ENCODE measurements around the gene SPIRE2.
"Not testable (repeated sequence)": the region's sequence is repeated elsewhere in the genome, so short reads cannot be mapped to it uniquely, and the experiment has no call there.

SPIRE2 gene

DNA sequence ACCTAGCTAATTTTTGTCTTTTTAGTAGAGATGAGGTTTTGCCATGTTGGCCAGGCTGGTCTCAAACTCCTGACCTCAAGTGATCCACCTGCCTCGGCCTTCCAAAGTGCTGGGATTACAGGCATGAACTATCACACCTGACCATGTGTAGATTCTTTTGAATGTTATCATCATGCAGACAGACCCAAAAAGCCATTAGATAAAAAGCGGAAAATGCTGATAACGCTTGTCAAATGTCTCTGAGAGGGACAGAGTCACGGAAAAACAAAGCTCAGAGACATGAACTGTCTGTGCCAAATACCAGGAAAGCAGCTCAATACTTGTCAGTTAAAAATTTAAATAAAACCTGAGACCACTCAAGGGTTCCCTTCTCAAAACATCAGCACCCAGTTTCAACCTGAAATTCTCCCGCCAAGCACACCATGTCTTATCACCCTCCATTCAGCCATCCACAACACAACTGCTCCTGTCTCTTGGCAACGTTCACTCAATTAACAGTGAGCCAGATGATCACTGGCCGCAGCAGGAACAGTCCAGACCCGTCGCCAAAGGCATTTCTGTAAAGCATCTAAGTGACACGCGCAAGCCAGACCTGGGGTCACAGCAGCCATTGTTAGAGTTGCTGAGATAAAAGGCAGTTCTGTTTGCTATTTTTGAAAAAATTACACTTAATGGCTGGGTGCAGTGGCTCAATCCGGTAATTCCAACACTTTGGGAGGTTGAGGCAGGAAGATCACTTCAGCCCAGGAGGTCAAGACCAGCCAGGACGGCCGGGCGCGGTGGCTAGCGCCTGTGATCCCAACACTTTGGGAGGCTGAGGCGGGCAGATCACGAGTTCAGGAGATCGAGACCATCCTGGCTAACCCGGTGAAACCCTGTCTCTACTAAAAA, 41.6 kb upstream of the SPIRE2 start:
- no peak for DNase-seq (ENCODE audit: low spot score)
- TF ChIP-seq, protein P1, sequence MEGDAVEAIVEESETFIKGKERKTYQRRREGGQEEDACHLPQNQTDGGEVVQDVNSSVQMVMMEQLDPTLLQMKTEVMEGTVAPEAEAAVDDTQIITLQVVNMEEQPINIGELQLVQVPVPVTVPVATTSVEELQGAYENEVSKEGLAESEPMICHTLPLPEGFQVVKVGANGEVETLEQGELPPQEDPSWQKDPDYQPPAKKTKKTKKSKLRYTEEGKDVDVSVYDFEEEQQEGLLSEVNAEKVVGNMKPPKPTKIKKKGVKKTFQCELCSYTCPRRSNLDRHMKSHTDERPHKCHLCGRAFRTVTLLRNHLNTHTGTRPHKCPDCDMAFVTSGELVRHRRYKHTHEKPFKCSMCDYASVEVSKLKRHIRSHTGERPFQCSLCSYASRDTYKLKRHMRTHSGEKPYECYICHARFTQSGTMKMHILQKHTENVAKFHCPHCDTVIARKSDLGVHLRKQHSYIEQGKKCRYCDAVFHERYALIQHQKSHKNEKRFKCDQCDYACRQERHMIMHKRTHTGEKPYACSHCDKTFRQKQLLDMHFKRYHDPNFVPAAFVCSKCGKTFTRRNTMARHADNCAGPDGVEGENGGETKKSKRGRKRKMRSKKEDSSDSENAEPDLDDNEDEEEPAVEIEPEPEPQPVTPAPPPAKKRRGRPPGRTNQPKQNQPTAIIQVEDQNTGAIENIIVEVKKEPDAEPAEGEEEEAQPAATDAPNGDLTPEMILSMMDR (IDR thresholded peaks at IDR 0.05; ENCODE audit: extremely low read depth, missing control alignments): no peak

DNA sequence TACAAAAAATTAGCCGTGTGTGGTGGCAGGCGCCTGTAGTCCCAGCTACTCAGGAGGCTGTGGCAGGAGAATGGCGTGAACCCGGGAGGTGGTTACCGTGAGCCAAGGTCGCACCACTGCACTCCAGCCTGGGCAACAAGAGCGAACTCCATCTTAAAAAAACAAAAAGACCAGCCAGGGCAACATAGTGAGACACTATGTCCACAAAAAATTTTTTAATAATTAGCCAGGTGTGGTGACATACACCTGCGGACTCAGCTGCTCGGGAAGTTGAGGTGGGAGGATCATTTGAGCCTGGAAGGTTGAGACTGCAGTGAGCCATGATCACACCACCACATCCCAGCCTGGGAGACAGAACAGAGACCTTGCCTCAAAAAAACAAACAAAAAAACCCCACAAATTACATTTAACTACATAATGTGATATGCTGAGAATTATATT, 40.9 kb upstream of the SPIRE2 start:
- no peak for DNase-seq (ENCODE audit: low spot score)
- TF ChIP-seq, protein P1 (IDR thresholded peaks at IDR 0.05; ENCODE audit: extremely low read depth, missing control alignments): no peak

DNA sequence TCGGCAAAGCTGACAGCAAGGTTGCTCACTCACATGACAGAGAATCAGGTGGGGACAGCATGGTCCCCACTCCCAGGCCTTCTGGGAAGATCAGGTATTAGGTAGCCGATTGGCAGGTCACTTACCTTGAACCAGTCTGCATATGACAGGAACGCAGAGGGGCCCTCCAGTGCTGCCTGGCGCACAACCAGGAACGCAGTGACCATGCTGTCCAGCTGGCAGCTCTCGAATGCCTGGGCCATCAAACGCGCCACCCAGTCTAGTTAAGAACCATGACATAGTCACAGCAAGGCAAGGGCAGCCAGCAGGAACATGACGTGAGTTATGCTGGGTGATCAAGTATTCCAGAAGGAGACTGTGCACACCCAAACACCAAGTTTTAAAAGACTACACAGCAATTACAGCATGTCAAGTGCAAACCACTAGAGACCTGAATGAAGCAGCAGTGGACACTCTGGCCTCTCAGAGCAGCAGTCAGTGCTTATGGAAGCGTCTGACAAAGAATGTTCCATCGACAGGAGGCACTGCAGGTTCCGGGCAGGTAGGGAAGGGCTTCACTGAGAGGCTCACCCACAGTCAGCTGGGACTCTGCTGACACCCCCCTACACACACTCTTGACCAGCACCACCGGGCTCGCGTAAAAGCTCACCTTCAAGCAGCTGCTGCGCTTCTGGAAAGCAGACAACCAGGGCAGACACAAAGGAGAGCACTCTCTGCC, 36.8 kb upstream of the SPIRE2 start:
- TF ChIP-seq, protein P1 (IDR thresholded peaks at IDR 0.05; ENCODE audit: extremely low read depth, missing control alignments): no peak
- no peak for DNase-seq (ENCODE audit: low spot score)

DNA sequence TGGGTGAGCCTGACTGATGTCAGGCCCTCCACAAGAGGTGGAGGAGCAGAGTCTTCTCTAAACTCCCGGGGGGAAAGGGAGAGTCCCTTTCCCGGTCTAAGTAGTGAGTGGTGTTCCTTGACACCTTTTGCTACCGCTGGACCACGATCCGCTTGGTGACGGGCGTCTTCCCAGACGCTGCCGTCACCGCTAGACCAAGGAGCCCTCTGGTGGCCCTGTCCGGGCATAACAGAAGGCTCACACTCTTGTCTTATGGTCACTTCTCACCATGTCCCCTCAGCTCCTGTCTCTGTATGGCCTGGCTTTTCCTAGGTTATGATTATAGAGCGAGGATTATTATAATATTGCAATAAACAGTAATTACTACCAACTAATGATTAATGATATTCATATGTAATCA, 35.2 kb upstream of the SPIRE2 start:
- TF ChIP-seq, protein P1 (IDR thresholded peaks at IDR 0.05; ENCODE audit: extremely low read depth, missing control alignments): peak; percentile 13
- not testable (repeated sequence) for DNase-seq (ENCODE audit: low spot score)

DNA sequence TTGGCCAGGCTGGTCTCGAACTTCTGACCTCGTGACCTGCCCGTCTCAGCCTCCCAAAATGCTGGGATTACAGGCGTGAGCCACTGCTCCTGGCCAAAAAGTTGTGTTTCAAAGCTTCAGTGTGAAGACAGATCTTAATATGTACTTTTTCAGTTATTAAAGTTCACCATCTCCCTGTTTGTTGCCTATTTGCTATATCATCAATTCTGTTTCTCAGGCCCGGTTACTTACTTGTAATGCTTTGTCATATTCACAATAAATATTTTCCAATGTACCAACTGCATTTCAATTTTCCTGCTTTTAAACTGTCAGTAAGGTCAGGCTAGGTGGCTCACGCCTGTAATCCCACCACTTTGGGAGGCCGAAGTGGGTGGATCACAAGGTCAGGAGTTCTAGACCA, 34.3 kb upstream of the SPIRE2 start:
- TF ChIP-seq, protein P1 (IDR thresholded peaks at IDR 0.05; ENCODE audit: extremely low read depth, missing control alignments): no peak

DNA sequence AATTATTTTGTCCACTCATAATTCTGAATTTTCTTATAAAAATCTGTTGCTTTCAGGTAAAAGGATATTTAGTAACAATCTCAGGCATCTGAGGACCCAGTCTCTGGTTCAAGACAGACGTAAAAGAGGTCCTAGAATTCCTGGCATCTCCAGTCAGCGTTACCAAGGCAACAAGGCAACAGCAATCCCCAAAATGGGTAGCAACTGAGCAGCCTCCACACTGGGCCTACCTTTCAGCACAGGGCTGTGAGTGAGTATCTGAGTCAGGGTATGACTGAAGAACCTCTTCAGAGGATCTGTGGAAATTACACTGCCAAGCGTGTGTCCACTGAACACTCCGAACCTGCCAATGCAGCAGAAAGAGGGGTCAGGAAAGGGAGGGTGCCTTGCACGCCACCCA, 32.6 kb upstream of the SPIRE2 start:
- DNase-seq (ENCODE audit: low spot score): no peak
- TF ChIP-seq, protein P1 (IDR thresholded peaks at IDR 0.05; ENCODE audit: extremely low read depth, missing control alignments): no peak

More for the DNA sequence above, 34.3 kb upstream of the SPIRE2 start:
- no peak for DNase-seq (ENCODE audit: low spot score)

DNA sequence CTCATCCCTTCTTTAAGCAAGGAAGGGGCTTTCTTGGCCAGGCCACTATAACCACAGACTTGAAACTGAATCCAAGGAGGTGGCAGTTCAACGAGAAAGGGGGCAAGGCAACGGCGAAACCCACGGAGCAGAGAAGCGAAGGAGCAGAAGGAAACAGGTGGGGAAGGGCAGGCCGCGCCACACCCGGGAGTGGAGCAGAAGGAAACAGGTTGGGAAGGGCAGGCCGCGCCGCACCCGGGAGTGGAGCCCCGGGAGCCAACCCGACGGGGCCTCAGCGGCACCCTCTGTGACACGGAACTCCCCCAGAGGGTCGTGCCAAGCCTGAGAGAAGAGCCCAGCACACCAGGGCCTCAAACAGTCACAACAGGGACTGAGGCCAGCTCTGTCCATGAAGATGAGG, 32.2 kb upstream of the SPIRE2 start:
- TF ChIP-seq, protein P1 (IDR thresholded peaks at IDR 0.05; ENCODE audit: extremely low read depth, missing control alignments): no peak
- DNase-seq (ENCODE audit: low spot score): no peak
